Kidney capillary endothelial cell (primary cell): ENCODE measurements around the gene C5AR1.
"Not testable (repeated sequence)": the region's sequence is repeated elsewhere in the genome, so short reads cannot be mapped to it uniquely, and the experiment has no call there.

Experiments
- DNase-seq: peaks from one replicate; pipeline ENCODE4 v3.0.0-alpha.2; 2018; ENCODE audit warnings: low spot score

The C5AR1 gene

GRCh38 chr19:47284324-47284899, 25.2 kb upstream of the C5AR1 start:
- peak; percentile 61 for DNase-seq

- DNase-seq = peak; percentile 77
Observed at GRCh38 chr19:47296036-47296435, 13.6 kb upstream of the C5AR1 start.

GRCh38 chr19:47300867-47301266, 8.8 kb upstream of the C5AR1 start:
- DNase-seq = not testable (repeated sequence)

GRCh38 chr19:47302249-47302648, 7.4 kb upstream of the C5AR1 start:
- no peak for DNase-seq

GRCh38 chr19:47303966-47304365, 5.7 kb upstream of the C5AR1 start:
- no peak for DNase-seq

GRCh38 chr19:47305309-47305751, 4.3 kb upstream of the C5AR1 start:
- peak; percentile 57 for DNase-seq

- DNase-seq = no peak
Observed at GRCh38 chr19:47306303-47306702, 3.4 kb upstream of the C5AR1 start.

GRCh38 chr19:47309038-47309437, 623 bp upstream of the C5AR1 start:
- DNase-seq = no peak

GRCh38 chr19:47310323-47310722, 662 bp downstream of the C5AR1 start:
- no peak for DNase-seq

GRCh38 chr19:47310819-47311218, 1.2 kb downstream of the C5AR1 start:
- no peak for DNase-seq

- DNase-seq = no peak
Observed at GRCh38 chr19:47312366-47313006, 2.8 kb downstream of the C5AR1 start.

GRCh38 chr19:47313754-47314295, 4.2 kb downstream of the C5AR1 start:
- no peak for DNase-seq

- peak; percentile 60 for DNase-seq
Observed at GRCh38 chr19:47315125-47315821, 5.6 kb downstream of the C5AR1 start.

- DNase-seq = no peak
Observed at GRCh38 chr19:47316513-47316912, 6.9 kb downstream of the C5AR1 start.

GRCh38 chr19:47319923-47320871, 10.5 kb downstream of the C5AR1 start:
- DNase-seq = no peak

GRCh38 chr19:47321630-47322029, 12.0 kb downstream of the C5AR1 start:
- no peak for DNase-seq

- DNase-seq = no peak
Observed at GRCh38 chr19:47322058-47322457, 12.4 kb downstream of the C5AR1 start.

GRCh38 chr19:47323409-47323808, 13.7 kb downstream of the C5AR1 start:
- no peak for DNase-seq

GRCh38 chr19:47323872-47324271, 14.2 kb downstream of the C5AR1 start:
- no peak for DNase-seq

GRCh38 chr19:47324502-47324901, 14.8 kb downstream of the C5AR1 start:
- peak; percentile 75 for DNase-seq

- peak; percentile 56 for DNase-seq
Observed at GRCh38 chr19:47330466-47330869, 20.8 kb downstream of the C5AR1 start.

GRCh38 chr19:47331490-47331889, 21.8 kb downstream of the C5AR1 start:
- DNase-seq = no peak
